IMR-90 (cell line): ENCODE measurements around the gene HAVCR2. TPM values are rescaled to one million over a fixed set of nuclear protein-coding genes. Genes with fewer than 3 reads are reported as not detected.

Experiments used
- ATAC-seq: fragments of 200-7000 bp; cut with Tn5 transposase; 2 replicates; pipeline ENCODE4 v1.9.1; 2020; ENCODE audit warnings: low read depth, mild to moderate bottlenecking, moderate library complexity
- BruUV-seq: library from RNA; stranded (reverse); fragments of 400-500 nt; replicated peaks from 2 replicates; lab custom pipeline; 2021; lab: Mats Ljungman, UMichigan
- CTCF ChIA-PET: fragments of 300-600 bp; formaldehyde crosslinking; extraction: SDS; loops from one replicate; lab custom pipeline; 2021; ENCODE audit warnings: antibody characterized with exemption; lab: Yijun Ruan, JAX
- POLR2A ChIA-PET: fragments of 300-600 bp; sonication (Branson Sonifier 250); formaldehyde crosslinking; loops from one replicate; lab custom pipeline; 2022; ENCODE audit warnings: antibody characterized with exemption; ENCODE audit not compliant: unreplicated experiment; lab: Charles Lee
- DNase-seq: peaks from one replicate; pipeline ENCODE4 v3.0.0; 2013
- H2AFZ ChIP-seq: replicated peaks from 2 replicates; pipeline ENCODE3; 2013; ENCODE audit warnings: low read length, mild to moderate bottlenecking; ENCODE audit not compliant: poor library complexity
- H2AK5ac ChIP-seq: 2 replicates; pipeline ENCODE4 v1.6.1; 2013; ENCODE audit warnings: low read depth, low read length, inconsistent platforms
- H2AK9ac ChIP-seq: replicated peaks from 2 replicates; pipeline ENCODE3; 2013; ENCODE audit warnings: mild to moderate bottlenecking, low read depth, low read length, moderate library complexity; ENCODE audit not compliant: poor library complexity
- H2BK120ac ChIP-seq: 2 replicates; pipeline ENCODE4 v1.6.1; 2013; ENCODE audit warnings: low read depth, low read length, inconsistent platforms
- H2BK15ac ChIP-seq: 3 replicates; pipeline ENCODE4 v1.6.1; 2013; ENCODE audit warnings: low read depth, low read length, inconsistent platforms
- H2BK20ac ChIP-seq: 2 replicates; pipeline ENCODE4 v1.6.1; 2013; ENCODE audit warnings: low read depth, mild to moderate bottlenecking, inconsistent platforms, low read length, moderate library complexity
- H2BK5ac ChIP-seq: 2 replicates; pipeline ENCODE4 v1.6.1; 2013; ENCODE audit warnings: mild to moderate bottlenecking, low read depth, low read length, inconsistent platforms; ENCODE audit not compliant: poor library complexity, severe bottlenecking
- H3K14ac ChIP-seq: replicated peaks from 2 replicates; pipeline ENCODE4 v1.6.1; 2013; ENCODE audit warnings: low read depth, low read length, inconsistent platforms
- H3K18ac ChIP-seq: 2 replicates; pipeline ENCODE4 v1.6.1; 2013; ENCODE audit warnings: low read depth, low read length, control low read depth
- H3K23ac ChIP-seq: 2 replicates; pipeline ENCODE4 v1.6.1; 2013; ENCODE audit warnings: low read depth, low read length, inconsistent platforms
- H3K27ac ChIP-seq: 2 replicates; pipeline ENCODE4 v1.5.1; 2013; ENCODE audit warnings: mild to moderate bottlenecking, control low read depth, low read length; ENCODE audit not compliant: insufficient read depth
- H3K27me3 ChIP-seq: 2 replicates; pipeline ENCODE4 v1.6.1; 2013; ENCODE audit warnings: low read length; ENCODE audit not compliant: control insufficient read depth, insufficient read depth
- H3K36me3 ChIP-seq: 2 replicates; pipeline ENCODE4 v1.6.1; 2013; ENCODE audit warnings: low read length, mixed read lengths; ENCODE audit not compliant: control insufficient read depth, insufficient read depth
- H3K4ac ChIP-seq: 2 replicates; pipeline ENCODE4 v1.6.1; 2013; ENCODE audit warnings: low read depth, low read length, inconsistent platforms
- H3K4me1 ChIP-seq: 2 replicates; pipeline ENCODE4 v1.6.1; 2013; ENCODE audit warnings: low read length, mixed read lengths; ENCODE audit not compliant: control insufficient read depth, insufficient read depth
- H3K4me2 ChIP-seq: 2 replicates; pipeline ENCODE4 v1.6.1; 2013; ENCODE audit warnings: low read depth, mild to moderate bottlenecking, control low read depth, low read length, moderate library complexity
- H3K4me3 ChIP-seq: 2 replicates; pipeline ENCODE4 v1.5.1; 2013; ENCODE audit warnings: low read depth, mild to moderate bottlenecking, control low read depth, low read length, moderate library complexity; ENCODE audit not compliant: insufficient read depth
- H3K56ac ChIP-seq: 2 replicates; pipeline ENCODE4 v1.6.1; 2013; ENCODE audit warnings: low read length, inconsistent platforms; ENCODE audit not compliant: insufficient read depth; ENCODE audit errors: extremely low read depth
- H3K79me1 ChIP-seq, 2 experiments: 2 replicates each; pipeline ENCODE4 v1.6.1; 2013; ENCODE audit warnings: low read length in 2 of 2, inconsistent platforms in 1 of 2, low read depth in 1 of 2
- H3K9ac ChIP-seq: 2 replicates; pipeline ENCODE4 v1.6.1; 2013; ENCODE audit warnings: low read depth, low read length, control low read depth
- H3K9me1 ChIP-seq: 2 replicates; pipeline ENCODE4 v1.6.1; 2013; ENCODE audit warnings: low read length, inconsistent platforms; ENCODE audit not compliant: insufficient read depth
- H3K9me3 ChIP-seq: 2 replicates; pipeline ENCODE4 v1.6.1; 2013; ENCODE audit warnings: low read length; ENCODE audit not compliant: control insufficient read depth, insufficient read depth
- H4K20me1 ChIP-seq: 2 replicates; pipeline ENCODE4 v1.6.1; 2013; ENCODE audit warnings: low read length, inconsistent platforms; ENCODE audit not compliant: insufficient read depth
- H4K5ac ChIP-seq: 2 replicates; pipeline ENCODE4 v1.6.1; 2013; ENCODE audit warnings: mild to moderate bottlenecking, low read depth, low read length, control low read depth
- H4K8ac ChIP-seq, 2 experiments: 2 replicates each; pipeline ENCODE4 v1.6.1; 2013; ENCODE audit warnings: low read depth in 2 of 2, low read length in 2 of 2, control low read depth in 1 of 2, inconsistent platforms in 1 of 2
- H4K91ac ChIP-seq: 2 replicates; pipeline ENCODE4 v1.6.1; 2013; ENCODE audit warnings: low read depth, low read length, inconsistent platforms; ENCODE audit not compliant: insufficient read depth
- BHLHE40 ChIP-seq: fragments of 150-350 bp; IDR thresholded peaks from 2 replicates; pipeline ENCODE4 v1.6.1; 2016; ENCODE audit warnings: mild to moderate bottlenecking, low read depth, low read length
- CEBPB ChIP-seq: IDR thresholded peaks from 2 replicates; pipeline ENCODE4 v1.6.1; 2012; ENCODE audit warnings: low read depth, low read length, improper control_type of control experiment
- CHD1 ChIP-seq: IDR thresholded peaks from 2 replicates; pipeline ENCODE4 v1.6.1; 2012; ENCODE audit warnings: low read depth, low read length, improper control_type of control experiment
- CTCF ChIP-seq: conservative IDR thresholded peaks from 2 replicates; pipeline ENCODE4 v1.5.1; 2012; ENCODE audit warnings: mild to moderate bottlenecking, low read depth, low read length, improper control_type of control experiment
- ELK1 ChIP-seq: fragments of 150-350 bp; IDR thresholded peaks from 2 replicates; pipeline ENCODE4 v1.6.1; 2016; ENCODE audit warnings: low read depth, mild to moderate bottlenecking, low read length, moderate library complexity, borderline replicate concordance
- FOS ChIP-seq: fragments of 150-350 bp; IDR thresholded peaks from 2 replicates; pipeline ENCODE4 v1.6.1; 2016; ENCODE audit warnings: low read depth, low read length
- MAFK ChIP-seq: IDR thresholded peaks from 2 replicates; pipeline ENCODE4 v1.6.1; 2012; ENCODE audit warnings: low read depth, low read length, improper control_type of control experiment
- MAZ ChIP-seq: IDR thresholded peaks from 2 replicates; pipeline ENCODE4 v1.6.1; 2012; ENCODE audit warnings: low read depth, mild to moderate bottlenecking, low read length, improper control_type of control experiment, moderate library complexity, borderline replicate concordance
- MXI1 ChIP-seq: IDR thresholded peaks from 2 replicates; pipeline ENCODE4 v1.6.1; 2012; ENCODE audit warnings: low read depth, mild to moderate bottlenecking, low read length, moderate library complexity, borderline replicate concordance
- NFE2L2 ChIP-seq: fragments of 150-350 bp; IDR thresholded peaks from 2 replicates; pipeline ENCODE4 v1.6.1; 2016; ENCODE audit warnings: low read depth, mild to moderate bottlenecking, low read length
- POLR2A ChIP-seq: IDR thresholded peaks from 2 replicates; pipeline ENCODE4 v1.6.1; 2012; ENCODE audit warnings: mild to moderate bottlenecking, low read depth, low read length
- RAD21 ChIP-seq: IDR thresholded peaks from 2 replicates; pipeline ENCODE4 v1.6.1; 2012; ENCODE audit warnings: low read length, improper control_type of control experiment
- RCOR1 ChIP-seq: IDR thresholded peaks from 2 replicates; pipeline ENCODE4 v1.6.1; 2012; ENCODE audit warnings: mild to moderate bottlenecking, low read length, improper control_type of control experiment; ENCODE audit not compliant: insufficient replicate concordance
- RFX5 ChIP-seq: IDR thresholded peaks from 2 replicates; pipeline ENCODE4 v1.8.0; 2012; ENCODE audit warnings: low read depth, mild to moderate bottlenecking, low read length, moderate library complexity
- SMC3 ChIP-seq: fragments of 150-350 bp; IDR thresholded peaks from 2 replicates; pipeline ENCODE4 v1.6.1; 2016; ENCODE audit warnings: low read depth, mild to moderate bottlenecking, antibody characterized with exemption, low read length, moderate library complexity
- USF2 ChIP-seq: fragments of 150-350 bp; IDR thresholded peaks from 2 replicates; pipeline ENCODE4 v1.6.1; 2017; ENCODE audit warnings: mild to moderate bottlenecking, antibody characterized with exemption, low read length, low read depth
- dilution Hi-C: fragments of 300-500 bp; cut with HindIII; formaldehyde crosslinking; loops from one replicate; pipeline ENCODE4 v1.14.3; 2018; ENCODE audit warnings: low sequenced_read_pairs; ENCODE audit not compliant: unreplicated experiment
- in situ Hi-C: fragments of 300-500 bp; cut with MboI; formaldehyde crosslinking; loops from 3 replicates; pipeline ENCODE4 v1.14.3; 2019; ENCODE audit warnings: low sequenced_read_pairs, inconsistent platforms, mixed read lengths
- intact Hi-C: fragments of 100-400 bp; cut with micrococcal nuclease; formaldehyde crosslinking; loops from 2 replicates; pipeline ENCODE4 v1.10.0; 2022
- polyA plus RNA-seq, 3 experiments: library from polyadenylated mRNA; depleted of rRNA; stranded (reverse); fragments of >200 nt; gene quantifications; 2 replicates each; pipeline ENCODE4 v1.2.3, GENCODE V29; 2012; ENCODE audit warnings: low replicate concordance in 1 of 3
- total RNA-seq: library from RNA; depleted of rRNA; stranded (reverse); fragments of >200 nt; gene quantifications from 2 replicates; pipeline ENCODE4 v1.2.3, GENCODE V29; 2012

The HAVCR2 gene
- total and polyA plus RNA-seq, 2 of the 4 experiments (the other 2 are of a cell fraction) = under 0.01 to 0.07 TPM

DNA sequence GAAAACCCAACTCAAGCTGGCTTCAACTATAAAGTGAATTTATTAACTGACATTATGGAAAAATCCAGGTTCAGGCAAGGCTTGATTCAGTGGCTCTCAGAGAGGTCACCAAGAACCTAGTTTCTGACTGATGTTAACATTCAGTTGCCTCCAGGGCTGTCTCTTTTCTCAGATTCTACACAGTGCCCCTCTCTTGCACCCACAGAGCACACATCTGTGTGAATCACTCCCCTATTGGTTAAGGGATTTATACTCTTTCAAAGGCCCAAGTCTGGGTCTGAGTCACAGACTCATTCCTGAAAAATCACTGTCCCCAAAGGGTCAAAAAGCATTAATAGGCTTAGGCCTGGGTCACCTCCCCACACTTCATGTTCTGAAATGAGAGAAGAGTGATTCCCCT, 6.2 kb upstream of the HAVCR2 start:
- Histone ChIP-seq H3K4me1 (peaks cover 2% of the 10 kb centered on the region; the same call in 1 of the 2 replicates), H3K79me1 (no peaks in the 10 kb centered on the region), H3K27ac (no peak overlapping the region), H3K27me3 (no peaks in the 10 kb centered on the region), H3K36me3 (no peaks in the 10 kb centered on the region), H2AK5ac (no peak overlapping the region), H4K5ac (no peak overlapping the region), H3K23ac (no peak overlapping the region), H3K9me3 (no peaks in the 10 kb centered on the region), H2BK120ac (no peak overlapping the region), H2AFZ (no peak overlapping the region), H4K20me1 (no peaks in the 10 kb centered on the region), H3K14ac (no peak overlapping the region), H3K4me2 (no peak overlapping the region), H3K4me3 (no peak overlapping the region), H2AK9ac (no peak overlapping the region), H3K18ac (no peak overlapping the region), H2BK15ac (no peak overlapping the region), H3K4ac (no peak overlapping the region), H3K9ac (no peak overlapping the region), H2BK5ac (no peak overlapping the region), H3K56ac (no peak overlapping the region), H3K9me1 (no peaks in the 10 kb centered on the region), H4K91ac (no peak overlapping the region), H4K8ac (no peak overlapping the region), H2BK20ac (no peak overlapping the region)
- intact Hi-C loops (no loop called here), dilution Hi-C loops (no loop called here), in situ Hi-C loops (no loop called here)
- CTCF ChIA-PET = interaction anchor here (1.9 kb wide), 1 partner anchor 28 kb away, joined by 5 read pairs; the partner anchor contains the start of gene MED7
- BruUV-seq = no TSS peak
- TF ChIP-seq RCOR1 (no peak), CTCF (no peak), CHD1 (no peak), RFX5 (no peak), ELK1 (no peak), RAD21 (no peak), FOS (no peak), MAZ (no peak), BHLHE40 (no peak), MAFK (no peak), USF2 (no peak), MXI1 (no peak), POLR2A (no peak), SMC3 (no peak), CEBPB (no peak), NFE2L2 (no peak)
- ATAC-seq (no peak), DNase-seq (no peak)
- POLR2A ChIA-PET = no interaction called here
